ENCODE data around the gene GRAMD1A.
"Not testable (repeated sequence)": the region's sequence is repeated elsewhere in the genome, so short reads cannot be mapped to it uniquely, and the experiment has no call there.

The GRAMD1A gene

DNA sequence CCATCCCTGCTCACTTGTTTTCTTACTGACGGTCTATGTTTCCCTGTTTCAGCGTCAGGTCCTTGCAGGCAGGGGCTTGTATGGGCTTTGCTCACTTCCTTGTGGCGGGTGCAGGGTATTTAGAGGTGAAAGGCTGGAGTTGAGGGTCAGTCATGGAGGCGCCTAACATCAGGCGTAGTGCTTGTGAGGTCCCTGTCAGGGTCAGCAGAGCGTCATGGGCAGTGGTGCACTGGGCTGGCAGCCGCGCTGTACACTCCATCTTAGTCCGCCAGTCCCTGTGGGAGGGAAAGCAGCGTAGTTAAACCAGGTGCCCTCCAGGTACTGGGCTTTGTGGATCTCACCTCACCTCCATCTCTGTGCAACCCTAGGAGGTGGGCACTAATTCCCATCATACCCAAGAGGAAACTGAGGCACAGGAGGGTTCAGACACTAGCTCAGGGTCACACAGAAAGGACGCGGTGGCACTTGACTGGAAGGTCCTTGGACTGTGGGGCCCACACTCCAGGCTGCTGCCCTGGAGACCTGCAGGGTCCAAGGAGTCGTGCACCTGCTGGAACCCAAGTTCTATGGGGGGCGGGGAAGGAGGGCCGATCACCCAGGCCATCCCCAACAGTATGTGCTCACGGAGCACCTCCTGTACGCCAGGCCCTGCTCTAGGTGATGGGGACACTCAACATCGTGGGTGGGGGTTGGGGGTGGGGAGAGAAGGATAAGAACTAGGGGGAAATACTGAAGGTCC, 4.6 kb downstream of the GRAMD1A start:
- no peak for DNase-seq (ENCODE audit: low read depth)

DNA sequence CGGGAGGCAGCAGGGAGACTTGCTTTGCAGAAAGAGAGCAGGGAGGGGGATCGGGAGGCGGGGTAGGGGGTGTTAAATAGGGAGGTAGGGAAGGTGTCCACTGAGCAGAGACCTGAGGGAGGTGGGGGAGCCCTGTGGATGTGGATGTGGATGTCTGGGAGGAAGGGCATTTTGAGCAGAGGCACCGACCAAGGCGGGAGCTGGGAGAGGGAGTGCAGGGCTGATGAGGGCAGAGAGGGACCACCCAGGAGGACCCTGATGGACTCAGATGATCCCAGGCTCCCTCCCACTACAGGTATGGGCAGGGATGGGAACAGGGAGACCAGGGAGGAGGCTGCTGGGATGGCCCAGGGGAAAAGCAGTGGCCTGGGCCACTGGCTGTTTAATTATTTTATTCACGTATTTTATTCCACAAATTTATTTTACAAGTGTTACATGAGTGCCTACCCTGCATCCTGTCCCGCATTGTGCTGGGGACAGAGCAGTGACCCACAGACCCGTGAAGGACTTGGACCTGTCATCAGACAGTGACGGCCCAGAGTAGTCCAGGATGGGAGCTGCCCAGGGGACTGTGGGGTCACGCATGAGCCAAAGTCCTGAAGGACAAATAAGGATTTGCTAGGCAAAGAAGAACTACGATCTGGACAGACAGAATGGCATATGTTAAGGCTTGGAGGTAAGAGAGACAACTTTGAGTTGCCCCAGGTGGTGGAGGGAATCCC, 5.3 kb downstream of the GRAMD1A start:
- no peak for DNase-seq (ENCODE audit: low read depth)

DNA sequence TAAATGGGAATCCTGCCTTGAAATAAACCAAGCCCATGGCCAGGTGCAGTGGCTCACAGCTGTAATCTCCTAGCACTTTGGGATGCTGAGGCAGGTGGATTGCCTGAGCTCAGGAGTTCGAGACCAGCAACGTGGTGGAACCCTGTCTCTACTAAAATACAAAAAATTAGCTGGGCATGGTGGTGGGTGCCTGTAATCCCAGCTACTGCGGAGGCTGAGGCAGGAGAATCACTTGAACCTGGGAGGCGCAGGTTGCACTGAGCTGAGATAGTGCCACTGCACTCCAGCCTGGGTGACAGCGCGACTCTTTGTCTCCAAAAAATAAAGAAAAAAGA, 5.9 kb downstream of the GRAMD1A start:
- DNase-seq (ENCODE audit: low read depth) = not testable (repeated sequence)

DNA sequence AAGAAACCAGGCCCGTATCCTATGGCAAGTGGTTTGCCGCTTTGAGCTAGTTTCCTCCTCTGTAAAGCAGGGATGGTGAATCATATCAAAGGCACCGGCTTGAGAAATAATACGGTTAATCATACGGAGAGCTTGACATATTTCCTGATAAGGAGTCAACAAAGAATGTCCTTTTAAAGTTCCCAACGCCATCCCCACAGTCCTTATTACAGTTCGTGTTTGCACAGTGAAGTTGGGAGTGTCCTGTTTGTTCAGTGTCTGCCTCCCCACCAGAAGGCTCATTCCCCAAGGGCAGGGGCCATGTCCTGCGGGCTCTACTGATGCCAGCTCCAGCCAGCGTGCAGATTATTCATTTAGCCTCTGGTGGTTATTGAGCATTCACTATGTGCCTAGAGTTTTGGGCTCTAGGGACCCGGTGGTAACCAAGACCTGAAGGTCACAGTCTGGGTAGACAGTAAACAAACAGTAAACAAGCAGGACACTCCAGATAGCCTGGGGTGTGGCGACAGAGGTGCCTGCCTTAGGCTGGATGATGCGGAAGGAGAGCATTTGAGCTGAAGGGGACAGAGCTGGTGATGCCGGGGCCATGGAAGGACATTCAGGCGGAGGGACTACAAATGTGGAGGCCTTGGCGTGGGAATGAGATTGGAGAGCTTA, 6.3 kb downstream of the GRAMD1A start:
- DNase-seq (ENCODE audit: low read depth) = no peak

DNA sequence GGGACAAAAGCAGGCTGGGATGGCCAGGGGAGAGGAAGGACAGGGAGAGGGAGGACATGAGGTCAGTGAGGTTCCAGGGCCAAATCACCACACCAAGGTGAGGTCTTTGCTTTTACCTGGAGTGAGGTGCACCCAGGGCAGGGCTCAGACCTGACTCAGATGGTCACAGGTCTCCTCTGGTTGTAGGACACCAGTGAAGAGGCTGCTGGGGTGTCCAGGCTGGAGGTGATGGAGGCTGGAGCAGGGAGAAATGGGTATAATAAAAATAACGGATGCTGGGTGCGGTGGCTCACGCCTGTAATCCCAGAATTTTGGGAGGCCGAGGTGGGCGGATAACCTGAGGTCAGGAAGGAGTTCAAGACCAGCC, 6.9 kb downstream of the GRAMD1A start:
- DNase-seq (ENCODE audit: low read depth) = no peak

DNA sequence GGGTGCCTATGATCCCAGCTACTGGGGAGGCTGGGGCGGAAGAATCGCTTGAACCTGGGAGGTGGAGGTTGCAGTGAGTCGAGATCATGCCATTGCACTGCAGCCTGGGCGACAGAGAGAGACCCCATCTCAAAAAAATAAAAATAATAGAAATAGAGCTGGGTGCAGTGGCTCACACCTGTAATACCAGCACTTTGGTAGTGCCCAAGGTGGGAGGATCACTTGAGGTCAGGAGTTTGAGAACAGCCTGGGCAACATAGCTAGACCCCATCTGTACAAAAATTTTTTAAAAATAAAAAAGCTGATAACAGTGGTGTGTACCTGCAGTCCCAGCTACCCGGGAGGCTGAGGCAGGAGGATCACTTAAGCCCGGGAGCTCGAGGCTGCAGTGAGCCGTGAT, 7.3 kb downstream of the GRAMD1A start:
- DNase-seq (ENCODE audit: low read depth) = not testable (repeated sequence)

DNA sequence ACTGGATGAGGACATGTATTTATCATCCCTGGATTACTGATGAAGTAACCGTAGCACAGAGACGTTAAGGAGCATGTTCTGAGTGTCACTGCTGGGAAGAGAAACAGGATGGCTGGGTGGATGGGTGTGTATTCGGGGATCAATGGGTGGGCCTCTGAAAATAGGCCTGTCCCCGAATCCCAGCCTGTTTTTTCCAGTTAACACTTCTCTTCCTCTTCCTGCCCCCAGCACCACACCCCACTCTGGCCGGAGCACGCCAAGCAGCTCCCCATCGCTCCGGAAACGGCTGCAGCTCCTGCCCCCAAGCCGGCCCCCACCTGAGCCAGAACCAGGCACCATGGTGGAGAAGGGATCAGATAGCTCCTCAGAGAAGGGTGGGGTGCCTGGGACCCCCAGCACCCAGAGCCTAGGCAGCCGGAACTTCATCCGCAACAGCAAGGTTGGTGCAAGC, 8.8 kb downstream of the GRAMD1A start:
- no peak for DNase-seq (ENCODE audit: low read depth)

DNA sequence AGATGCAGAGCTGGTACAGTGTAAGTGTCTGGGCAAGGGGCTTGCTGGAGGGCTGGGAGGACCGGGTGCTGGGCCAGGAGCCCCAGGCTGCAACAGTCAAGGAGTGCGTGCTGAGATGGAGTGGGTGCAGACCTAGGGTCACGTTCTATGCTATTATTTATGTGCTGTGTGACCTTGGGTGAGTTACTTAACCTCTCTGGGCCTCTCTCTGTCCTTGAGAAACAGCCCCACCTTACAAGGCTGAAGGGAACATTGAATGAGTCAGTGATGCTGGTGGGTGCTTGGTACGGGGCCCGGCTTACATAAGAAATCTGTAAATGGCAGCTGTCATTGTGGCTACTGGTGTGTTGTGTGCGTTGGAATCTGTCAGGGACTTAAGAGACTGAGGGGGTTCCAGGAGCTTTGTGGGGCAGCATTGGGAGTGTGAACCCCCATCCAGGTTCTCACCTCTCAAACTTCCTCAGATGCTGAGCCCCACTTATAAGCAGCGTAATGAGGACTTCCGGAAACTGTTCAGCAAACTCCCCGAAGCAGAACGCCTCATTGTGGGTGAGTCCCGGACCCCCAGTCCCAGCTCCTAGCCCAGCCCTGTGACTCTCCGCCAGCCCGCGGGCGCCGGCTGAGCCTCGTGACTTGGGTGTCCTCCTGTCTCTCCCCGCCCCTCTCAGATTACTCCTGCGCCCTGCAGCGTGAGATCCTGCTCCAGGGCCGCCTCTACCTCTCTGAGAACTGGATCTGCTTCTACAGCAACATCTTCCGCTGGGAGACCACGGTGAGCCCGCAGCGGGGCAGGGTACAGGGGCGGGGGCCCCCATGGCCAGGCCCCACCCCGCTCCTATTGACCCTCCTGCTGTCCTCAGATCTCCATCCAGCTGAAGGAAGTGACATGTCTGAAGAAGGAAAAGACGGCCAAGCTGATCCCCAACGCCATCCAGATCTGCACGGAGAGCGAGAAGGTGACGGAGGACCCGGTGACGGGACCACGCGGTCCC, 9.6 kb downstream of the GRAMD1A start:
- no peak for DNase-seq (ENCODE audit: low read depth)

DNA sequence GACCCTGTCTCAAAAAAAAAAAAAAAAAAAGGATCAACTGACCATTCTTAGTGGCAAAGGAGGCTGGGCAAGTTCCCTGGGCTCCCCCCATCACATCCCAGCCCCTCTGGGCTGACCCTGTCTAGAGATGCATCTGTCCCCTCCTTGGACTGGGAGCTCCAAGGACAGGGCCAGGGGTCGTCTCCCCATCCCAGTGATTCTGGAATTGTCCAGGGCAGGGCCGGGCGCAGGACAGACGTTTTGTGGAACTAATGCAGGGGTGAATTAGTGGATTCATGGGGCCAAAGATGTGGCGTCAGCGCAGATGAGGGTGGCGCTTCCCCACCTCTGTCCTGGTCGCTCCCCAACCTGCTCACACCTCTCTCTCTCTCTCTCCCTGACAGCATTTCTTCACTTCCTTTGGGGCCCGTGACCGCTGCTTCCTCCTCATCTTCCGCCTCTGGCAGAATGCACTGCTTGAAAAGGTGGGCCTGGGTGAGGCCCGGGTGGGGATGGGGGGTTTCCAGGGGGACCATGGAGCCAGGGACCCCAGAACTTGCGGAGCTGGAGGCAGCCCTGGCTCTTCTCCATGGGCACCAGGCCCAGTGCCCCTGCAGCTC, 11.1 kb downstream of the GRAMD1A start:
- no peak for DNase-seq (ENCODE audit: low read depth)

DNA sequence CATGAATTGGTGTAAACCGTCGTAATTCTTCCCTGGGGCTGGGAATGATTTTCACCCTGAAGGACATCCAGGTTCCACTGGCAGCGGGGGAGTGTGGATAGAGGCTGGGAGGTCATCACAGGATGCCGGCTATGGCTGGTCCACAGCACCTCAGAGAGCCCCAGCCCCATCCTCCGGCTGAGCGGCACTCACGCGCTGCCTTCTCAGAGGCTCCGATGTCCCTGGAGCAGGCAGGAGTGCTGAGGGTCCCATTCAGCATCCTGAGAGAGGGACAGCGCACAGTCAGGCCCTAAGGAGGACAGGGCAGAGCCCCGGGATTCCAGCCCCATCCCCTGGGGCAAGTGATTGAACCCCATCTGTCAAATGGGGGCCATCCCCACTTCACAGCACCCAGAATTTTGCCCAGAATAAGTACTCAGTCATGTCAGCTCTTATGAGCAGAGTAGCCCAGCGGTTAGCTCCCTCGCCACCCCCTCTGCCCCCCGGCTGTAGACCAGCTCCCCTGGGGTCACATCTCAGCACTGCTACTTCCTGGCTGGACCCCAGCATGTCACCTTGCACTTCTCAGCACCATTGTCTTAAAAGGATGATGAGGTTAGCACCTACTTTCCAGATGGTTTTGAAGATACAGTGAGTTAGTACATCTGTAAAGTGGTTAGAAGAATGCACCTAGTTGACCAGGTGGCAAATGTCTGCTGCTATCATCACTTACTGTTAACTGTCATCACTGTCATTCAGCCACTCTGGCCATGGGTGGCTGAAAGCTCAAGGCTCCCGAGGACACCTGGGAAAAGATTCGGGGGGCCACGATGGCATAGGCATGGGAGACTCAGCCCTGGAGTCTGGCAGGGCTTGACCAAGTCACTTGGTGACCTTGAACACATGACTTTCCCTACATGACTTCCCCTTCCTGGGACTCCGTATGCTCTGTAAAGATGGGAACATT, 11.9 kb downstream of the GRAMD1A start:
- DNase-seq (ENCODE audit: low read depth) = no peak

DNA sequence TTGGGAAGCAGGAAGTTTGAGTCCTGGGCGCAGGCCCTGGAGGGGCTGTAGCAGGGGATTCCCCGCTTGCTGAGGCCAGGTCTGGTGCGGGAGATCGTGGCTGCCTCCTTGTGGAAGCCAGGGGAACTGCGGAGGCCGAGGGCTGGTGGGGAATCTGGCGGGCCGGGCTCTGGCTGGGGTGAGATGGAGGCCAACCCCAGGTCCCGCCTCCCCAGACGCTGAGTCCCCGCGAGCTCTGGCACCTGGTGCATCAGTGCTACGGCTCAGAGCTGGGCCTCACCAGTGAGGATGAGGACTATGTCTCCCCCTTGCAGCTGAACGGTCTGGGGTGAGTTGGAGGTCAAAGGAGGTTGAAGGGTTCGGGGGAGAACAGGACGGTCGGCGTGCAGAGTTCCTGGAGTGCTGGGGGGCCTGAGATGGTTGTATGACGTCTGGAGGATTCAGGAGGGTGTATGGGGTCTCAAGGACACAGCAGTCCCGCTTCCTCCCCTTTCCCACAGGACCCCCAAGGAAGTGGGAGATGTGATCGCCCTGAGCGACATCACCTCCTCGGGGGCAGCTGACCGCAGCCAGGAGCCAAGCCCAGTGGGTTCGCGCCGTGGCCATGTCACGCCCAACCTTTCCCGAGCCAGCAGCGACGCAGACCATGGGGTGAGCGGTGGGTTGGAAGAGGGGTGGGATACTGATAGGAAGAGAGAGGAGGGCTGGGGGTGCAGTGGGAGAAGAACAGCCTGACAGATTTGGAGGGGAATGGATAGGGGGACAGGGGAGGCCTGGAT, 13.1 kb downstream of the GRAMD1A start:
- peak; percentile 68 for DNase-seq (ENCODE audit: low read depth)

DNA sequence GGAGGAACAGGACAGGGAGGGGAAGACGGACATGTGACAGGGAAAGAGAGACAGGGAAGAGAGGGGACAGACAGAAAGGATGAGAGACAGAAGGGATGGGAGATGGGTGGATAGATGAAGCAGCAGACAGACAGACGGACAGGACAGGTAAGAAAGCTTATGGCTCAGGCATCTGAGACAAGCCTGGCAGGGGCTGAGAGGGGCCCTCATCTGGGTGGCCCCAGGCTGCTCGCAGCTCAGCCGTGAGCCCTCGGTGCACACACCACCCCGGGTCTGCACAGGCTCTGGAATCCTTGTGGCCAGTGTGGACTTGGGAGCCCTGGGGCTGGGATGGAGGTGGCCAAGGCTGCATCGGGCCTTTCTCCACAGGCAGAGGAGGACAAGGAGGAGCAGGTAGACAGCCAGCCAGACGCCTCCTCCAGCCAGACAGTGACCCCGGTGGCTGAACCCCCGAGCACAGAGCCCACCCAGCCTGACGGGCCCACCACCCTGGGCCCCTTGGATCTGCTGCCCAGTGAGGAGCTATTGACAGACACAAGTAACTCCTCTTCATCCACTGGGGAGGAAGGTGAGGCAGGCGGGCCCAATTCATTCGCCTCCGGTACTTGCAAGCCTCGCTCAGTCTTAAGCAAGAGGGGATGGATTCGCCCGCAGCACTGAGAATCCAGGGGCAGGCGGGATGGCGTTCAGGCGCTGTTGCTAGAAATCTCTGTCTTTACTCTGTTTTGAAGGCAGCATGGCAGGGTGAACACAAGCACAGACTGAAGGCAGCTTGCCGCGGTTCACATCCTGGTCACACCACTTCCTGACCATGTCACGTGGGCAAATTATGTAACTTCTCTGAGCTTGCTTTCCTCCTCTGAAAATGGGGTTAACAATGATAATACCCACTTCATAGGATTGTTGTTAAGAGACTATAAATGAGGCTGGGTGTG, 14.0 kb downstream of the GRAMD1A start:
- peak; percentile 20 for DNase-seq (ENCODE audit: low read depth)

DNA sequence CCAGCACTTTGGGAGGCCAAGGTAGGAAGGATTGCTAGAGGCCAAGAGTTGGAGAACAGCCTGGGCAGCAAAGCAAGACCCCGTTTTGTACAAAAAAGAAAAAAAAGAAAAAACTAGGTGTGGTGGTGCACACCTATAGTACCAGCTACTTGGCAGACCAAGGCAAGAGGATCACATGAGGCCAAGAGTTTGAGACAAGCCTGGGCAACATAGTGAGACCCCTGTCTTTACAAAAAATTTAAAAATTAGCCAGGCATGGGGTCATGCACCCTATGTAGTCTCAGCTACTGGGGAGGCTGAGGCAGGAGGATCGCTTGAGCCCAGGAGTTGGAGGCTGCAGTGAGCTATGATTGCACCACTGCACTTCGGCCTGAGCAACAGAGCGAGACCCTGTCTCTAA, 14.7 kb downstream of the GRAMD1A start:
- DNase-seq (ENCODE audit: low read depth) = not testable (repeated sequence)

DNA sequence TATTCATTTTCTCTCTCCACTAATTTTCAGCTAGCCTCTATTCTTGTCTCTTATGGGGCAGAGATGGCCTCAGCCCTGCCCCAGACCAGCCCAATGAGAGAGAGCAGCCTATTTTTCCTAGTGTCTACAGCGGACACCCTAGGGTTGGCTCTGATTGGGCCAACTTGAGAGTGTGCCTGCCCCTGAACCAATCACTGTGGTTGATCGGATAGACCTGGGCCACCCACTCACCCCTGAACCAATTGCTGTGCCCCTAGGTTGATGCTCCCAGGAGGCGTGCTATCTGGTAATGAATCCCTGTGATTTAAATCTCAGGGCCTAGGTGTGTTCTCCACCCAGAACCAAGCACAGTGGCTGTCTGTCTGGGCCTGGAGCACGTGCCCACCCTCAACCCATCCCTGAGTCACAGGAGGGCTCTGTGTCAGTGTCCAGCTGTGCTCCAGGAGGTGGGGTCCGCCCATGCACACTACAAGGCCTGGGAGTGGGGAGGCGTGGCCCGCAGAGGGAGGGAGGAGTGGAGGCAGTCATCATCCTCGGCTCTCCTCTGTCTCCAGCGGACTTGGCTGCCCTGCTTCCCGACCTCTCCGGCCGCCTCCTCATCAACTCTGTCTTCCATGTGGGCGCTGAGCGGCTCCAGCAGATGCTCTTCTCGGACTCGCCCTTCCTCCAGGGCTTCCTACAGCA, 15.3 kb downstream of the GRAMD1A start:
- no peak for DNase-seq (ENCODE audit: low read depth)

DNA sequence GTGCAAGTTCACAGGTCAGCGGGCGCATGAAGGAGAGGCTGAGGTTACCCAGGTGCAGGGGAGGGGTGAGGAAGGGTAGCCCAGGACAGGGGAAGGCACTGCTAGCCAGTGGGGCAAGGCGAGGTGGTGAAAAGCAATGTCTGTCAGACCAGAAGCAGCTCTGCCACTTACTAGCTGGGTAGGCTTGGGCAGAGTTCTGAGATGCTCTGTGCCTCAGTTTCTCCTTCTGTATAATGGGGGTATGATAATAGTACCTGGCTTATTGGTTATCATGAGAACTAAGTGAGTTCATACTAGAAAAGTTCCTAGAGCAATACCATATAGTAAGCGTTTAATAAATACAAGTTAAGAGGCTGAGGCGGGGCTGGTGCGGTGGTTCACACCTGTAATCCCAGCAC, 15.8 kb downstream of the GRAMD1A start:
- DNase-seq (ENCODE audit: low read depth) = no peak

DNA sequence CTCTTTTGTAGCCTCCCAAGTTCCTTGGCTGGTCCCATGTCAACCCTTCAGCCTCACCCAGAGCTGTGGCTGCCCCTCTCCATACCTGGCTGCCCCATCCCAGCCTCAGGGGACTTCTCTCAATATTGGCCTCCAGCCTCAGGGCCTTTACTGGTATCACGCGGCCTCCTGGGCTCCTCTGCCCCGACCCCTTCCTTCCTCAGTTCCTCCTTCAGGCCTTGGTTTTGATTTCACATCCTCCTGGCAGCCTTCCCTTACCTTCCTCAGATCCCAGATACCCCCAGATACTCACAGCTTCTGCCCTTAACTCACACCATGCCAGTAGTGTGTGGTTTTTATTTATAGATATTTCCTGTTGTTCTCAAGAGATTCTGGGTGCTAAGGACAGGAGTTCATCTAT, 17.4 kb downstream of the GRAMD1A start:
- DNase-seq (ENCODE audit: low read depth) = no peak

DNA sequence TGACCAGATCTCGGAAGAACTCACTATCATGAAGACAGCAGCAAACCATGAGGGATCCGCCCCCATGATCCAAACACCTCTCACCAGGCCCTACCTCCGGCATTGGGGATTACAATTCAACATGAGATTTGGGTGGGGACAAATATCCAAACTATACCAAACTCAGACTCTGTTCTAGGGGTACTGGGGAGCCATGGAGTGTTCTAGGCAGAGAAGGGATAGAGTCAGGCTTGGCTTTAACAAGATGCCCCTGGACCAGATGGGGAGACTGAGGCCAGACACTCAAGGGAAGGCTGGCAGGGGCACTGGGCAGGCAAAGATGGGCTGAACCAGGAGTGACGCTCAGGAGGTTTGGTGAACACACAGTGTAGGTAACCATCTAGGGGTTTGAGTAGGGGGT, 18.3 kb downstream of the GRAMD1A start:
- DNase-seq (ENCODE audit: low read depth) = no peak

DNA sequence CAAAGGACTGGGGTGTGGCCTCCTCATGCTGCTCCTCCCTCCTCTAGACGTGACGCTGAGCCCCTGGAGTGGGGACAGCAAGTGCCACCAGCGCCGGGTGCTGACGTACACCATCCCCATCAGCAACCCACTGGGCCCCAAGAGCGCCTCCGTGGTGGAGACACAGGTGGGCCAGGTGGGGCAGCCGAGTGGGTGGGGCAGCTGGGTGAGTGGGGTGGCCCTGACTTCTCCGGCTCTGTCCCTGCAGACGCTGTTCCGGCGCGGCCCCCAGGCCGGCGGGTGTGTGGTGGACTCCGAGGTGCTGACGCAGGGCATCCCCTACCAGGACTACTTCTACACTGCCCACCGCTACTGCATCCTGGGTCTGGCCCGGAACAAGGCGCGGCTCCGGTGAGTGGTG, 19.0 kb downstream of the GRAMD1A start:
- DNase-seq (ENCODE audit: low read depth) = no peak

All from stimulated activated CD8-positive, alpha-beta memory T cell treated with anti-CD3 and anti-CD28 coated beads, Interleukin-15, amount 100 ng/mL, for 1 hour (primary cell).